Measurements from ENCODE around the gene C6orf141. TPM values are rescaled to one million over a fixed set of nuclear protein-coding genes. Genes with fewer than 3 reads are reported as not detected.
"Not testable (repeated sequence)": the region's sequence is repeated elsewhere in the genome, so short reads cannot be mapped to it uniquely, and the experiment has no call there.

Gene C6orf141
- polyA plus RNA-seq, 1 donor (not counting 4 experiments of a cell fraction or from before 2014, with no cell fraction given), result 51.6 TPM

DNA sequence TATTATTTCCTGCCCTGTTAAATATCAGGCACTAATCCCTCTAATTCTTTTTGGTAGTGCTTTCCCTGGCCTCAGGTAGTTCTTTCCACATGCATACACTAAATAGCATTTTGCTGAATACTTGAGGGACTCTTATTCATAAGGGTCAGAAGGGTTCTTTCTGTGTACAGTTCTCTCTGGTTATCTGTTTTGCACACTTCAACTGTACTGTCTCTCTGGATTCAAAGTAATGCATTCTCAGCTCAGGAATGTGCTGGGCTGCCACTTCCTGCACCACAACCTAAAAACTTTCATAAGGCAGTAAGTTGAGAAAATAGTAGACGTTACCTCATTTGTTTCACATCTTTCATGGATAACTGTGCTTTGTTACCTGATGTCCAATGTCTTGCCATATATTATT, 32.1 kb downstream of the C6orf141 start:
- Histone ChIP-seq H3K9ac (ENCODE audit: control insufficient read depth, extremely low read depth, insufficient read depth, low read length) (no peak overlapping the region), H3K79me2 (ENCODE audit: control insufficient read depth, insufficient read depth, low read length) (no peaks in the 10 kb centered on the region), H4K20me1 (ENCODE audit: control insufficient read depth, extremely low read depth, insufficient read depth, low read length) (no peaks in the 10 kb centered on the region), H3K4me3 (ENCODE audit: control insufficient read depth in 2 of 3, extremely low read depth in 1 of 3, insufficient read depth in 2 of 3, low read depth in 1 of 3, low read length in 3 of 3) (no peak overlapping the region), H3K9me1 (ENCODE audit: control insufficient read depth, extremely low read depth, insufficient read depth, low read length) (no peaks in the 10 kb centered on the region), H3K27me3 (ENCODE audit: control insufficient read depth, extremely low read depth, insufficient read depth, low read length) (no peaks in the 10 kb centered on the region), H3K9me3 (ENCODE audit: control insufficient read depth, low read depth, low read length) (no peaks in the 10 kb centered on the region), H3K4me1 (ENCODE audit: control insufficient read depth, extremely low read depth, insufficient read depth, low read length) (no peaks in the 10 kb centered on the region), H3K4me2 (ENCODE audit: control insufficient read depth, extremely low read depth, insufficient read depth, low read depth, low read length) (no peak overlapping the region), H3K27ac (ENCODE audit: control insufficient read depth, insufficient read depth, low read length) (no peak overlapping the region), H2AFZ (ENCODE audit: control insufficient read depth, low read length) (peak overlapping the region; percentile 7), H3K36me3 (ENCODE audit: control insufficient read depth in 2 of 2, extremely low read depth in 1 of 2, insufficient read depth in 2 of 2, low read length in 2 of 2) (no peaks in the 10 kb centered on the region)
- DNase-seq (ENCODE audit: low read depth, low spot score), result no peak
- dilution Hi-C loops (cut with MboI; ENCODE audit: extremely low pct_ligation_motif_present, low sequenced_read_pairs), result no loop called here
- no peak for FAIRE-seq
- TF ChIP-seq, protein P1, sequence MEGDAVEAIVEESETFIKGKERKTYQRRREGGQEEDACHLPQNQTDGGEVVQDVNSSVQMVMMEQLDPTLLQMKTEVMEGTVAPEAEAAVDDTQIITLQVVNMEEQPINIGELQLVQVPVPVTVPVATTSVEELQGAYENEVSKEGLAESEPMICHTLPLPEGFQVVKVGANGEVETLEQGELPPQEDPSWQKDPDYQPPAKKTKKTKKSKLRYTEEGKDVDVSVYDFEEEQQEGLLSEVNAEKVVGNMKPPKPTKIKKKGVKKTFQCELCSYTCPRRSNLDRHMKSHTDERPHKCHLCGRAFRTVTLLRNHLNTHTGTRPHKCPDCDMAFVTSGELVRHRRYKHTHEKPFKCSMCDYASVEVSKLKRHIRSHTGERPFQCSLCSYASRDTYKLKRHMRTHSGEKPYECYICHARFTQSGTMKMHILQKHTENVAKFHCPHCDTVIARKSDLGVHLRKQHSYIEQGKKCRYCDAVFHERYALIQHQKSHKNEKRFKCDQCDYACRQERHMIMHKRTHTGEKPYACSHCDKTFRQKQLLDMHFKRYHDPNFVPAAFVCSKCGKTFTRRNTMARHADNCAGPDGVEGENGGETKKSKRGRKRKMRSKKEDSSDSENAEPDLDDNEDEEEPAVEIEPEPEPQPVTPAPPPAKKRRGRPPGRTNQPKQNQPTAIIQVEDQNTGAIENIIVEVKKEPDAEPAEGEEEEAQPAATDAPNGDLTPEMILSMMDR (optimal IDR thresholded peaks at IDR 0.05 in 1 of 3, IDR thresholded peaks at IDR 0.05 in 1 of 3, conservative IDR thresholded peaks at IDR 0.05 in 1 of 3; ENCODE audit: extremely low read depth in 1 of 3, insufficient read depth in 2 of 3, low read length in 3 of 3), result no peak
- TF ChIP-seq EZH2 (IDR thresholded peaks at IDR 0.05; ENCODE audit: low read length), result no peak

DNA sequence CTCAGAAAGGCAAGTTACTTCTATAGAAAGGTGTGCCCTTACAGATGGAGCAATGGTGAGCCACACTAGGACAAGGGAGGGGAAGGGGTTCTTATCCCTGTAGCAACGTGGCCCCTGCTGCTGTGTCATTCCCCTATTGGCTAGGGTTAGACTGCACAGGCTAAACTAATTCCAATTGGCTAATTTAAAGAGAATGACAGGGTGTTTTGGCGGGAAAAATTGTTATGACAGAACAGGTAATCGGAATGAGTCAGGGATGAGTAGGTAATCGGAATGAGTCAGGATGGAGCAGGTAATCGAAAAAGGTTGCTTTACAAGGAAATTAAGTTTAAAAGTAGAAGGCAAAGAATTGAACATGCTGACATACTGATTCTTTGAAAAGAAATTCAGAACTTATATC, 36.8 kb downstream of the C6orf141 start:
- H3K9me1 ChIP-seq (ENCODE audit: control insufficient read depth, extremely low read depth, insufficient read depth, low read length); DNase-seq (ENCODE audit: low read depth, low spot score); H4K20me1 ChIP-seq (ENCODE audit: control insufficient read depth, extremely low read depth, insufficient read depth, low read length); dilution Hi-C loops (cut with MboI; ENCODE audit: extremely low pct_ligation_motif_present, low sequenced_read_pairs); H3K9ac ChIP-seq (ENCODE audit: control insufficient read depth, extremely low read depth, insufficient read depth, low read length); FAIRE-seq; H3K4me3 ChIP-seq (ENCODE audit: control insufficient read depth in 2 of 3, extremely low read depth in 1 of 3, insufficient read depth in 2 of 3, low read depth in 1 of 3, low read length in 3 of 3); H3K9me3 ChIP-seq (ENCODE audit: control insufficient read depth, low read depth, low read length); H3K79me2 ChIP-seq (ENCODE audit: control insufficient read depth, insufficient read depth, low read length); H3K36me3 ChIP-seq (ENCODE audit: control insufficient read depth in 2 of 2, extremely low read depth in 1 of 2, insufficient read depth in 2 of 2, low read length in 2 of 2); H2AFZ ChIP-seq (ENCODE audit: control insufficient read depth, low read length); H3K4me2 ChIP-seq (ENCODE audit: control insufficient read depth, extremely low read depth, insufficient read depth, low read depth, low read length); H3K27ac ChIP-seq (ENCODE audit: control insufficient read depth, insufficient read depth, low read length); H3K27me3 ChIP-seq (ENCODE audit: control insufficient read depth, extremely low read depth, insufficient read depth, low read length); H3K4me1 ChIP-seq (ENCODE audit: control insufficient read depth, extremely low read depth, insufficient read depth, low read length): not testable (repeated sequence)

Other genes starting within 250 kb of the C6orf141 start
- 11.0 to 16.5 TPM (median 12.1 TPM) in 3 replicates for gene MMUT, start 87.4 kb upstream of the C6orf141 start, polyA plus RNA-seq
- gene CENPQ, start 87.3 kb upstream of the C6orf141 start, polyA plus RNA-seq, result 2.6 to 7.5 TPM (median 3.6 TPM) in 3 replicates
- gene GLYATL3, start 50.7 kb upstream of the C6orf141 start, polyA plus RNA-seq, result not detected in 3 replicates
- gene RHAG, start 86.2 kb downstream of the C6orf141 start, polyA plus RNA-seq, result 0.05 TPM in 1 of 3 replicates, not detected in the others
- not detected in 3 replicates for gene CRISP2, start 162.9 kb downstream of the C6orf141 start, polyA plus RNA-seq
- gene CRISP3, start 193.7 kb downstream of the C6orf141 start, polyA plus RNA-seq, result 0.02 to 0.04 TPM in 2 of 3 replicates, not detected in the other
- not detected in 3 replicates for gene PGK2, start 236.6 kb downstream of the C6orf141 start, polyA plus RNA-seq

Measured in keratinocyte (primary cell).